HT1080 (cell line): ENCODE results near the gene PRKAG3. TPM values are rescaled to one million over a fixed set of nuclear protein-coding genes. Genes with fewer than 3 reads are reported as not detected.
"Not testable (repeated sequence)": the region's sequence is repeated elsewhere in the genome, so short reads cannot be mapped to it uniquely, and the experiment has no call there.

Experiments used
- DNase-seq: peaks from one replicate; pipeline ENCODE4 v3.0.0-alpha.2; 2015; ENCODE audit warnings: low read depth
- total RNA-seq: library from RNA; depleted of rRNA; stranded (reverse); fragments of >200 nt; shearing (Covaris generic); gene quantifications from 2 replicates; pipeline ENCODE4 v1.2.3, GENCODE V29; 2014

The PRKAG3 gene
- total RNA-seq, 1 experiment from 2014 or later, result not detected

GRCh38 chr2:218863021-218863520, 31.5 kb upstream of the PRKAG3 start:
- no peak for DNase-seq

DNA sequence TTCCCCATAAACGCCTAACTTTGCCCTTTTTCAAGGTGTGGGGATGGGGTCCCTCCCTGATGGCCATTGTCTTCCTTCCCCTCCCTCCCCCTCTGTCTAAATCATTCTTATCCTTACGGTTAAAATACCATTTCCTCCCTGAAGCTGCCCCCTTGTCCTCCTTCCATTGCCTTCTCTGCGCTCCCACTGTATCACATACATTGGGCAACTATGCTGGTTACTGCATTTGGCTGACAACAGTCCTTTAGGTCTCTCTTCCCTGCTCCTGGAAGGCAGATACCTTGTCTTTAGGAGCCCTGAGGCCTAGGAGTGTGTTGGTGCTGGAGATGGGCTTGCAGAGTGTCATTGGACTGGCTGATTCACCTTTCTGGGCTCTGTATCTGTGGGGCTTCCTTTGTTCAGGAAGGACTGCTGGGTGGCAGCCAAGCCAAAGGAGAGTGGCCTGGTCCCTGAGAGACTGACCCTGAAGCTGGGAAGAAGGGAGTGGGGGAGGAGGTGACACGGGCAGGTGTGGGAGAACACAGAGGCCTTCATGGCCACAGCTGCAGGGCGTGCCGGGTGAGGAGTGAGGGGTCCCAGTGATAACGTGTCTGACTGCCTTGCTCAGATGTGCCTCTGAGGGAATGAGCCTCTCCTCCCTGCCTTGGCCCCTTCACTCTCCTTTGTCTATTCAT, 30.2 kb upstream of the PRKAG3 start:
- no peak for DNase-seq

DNA sequence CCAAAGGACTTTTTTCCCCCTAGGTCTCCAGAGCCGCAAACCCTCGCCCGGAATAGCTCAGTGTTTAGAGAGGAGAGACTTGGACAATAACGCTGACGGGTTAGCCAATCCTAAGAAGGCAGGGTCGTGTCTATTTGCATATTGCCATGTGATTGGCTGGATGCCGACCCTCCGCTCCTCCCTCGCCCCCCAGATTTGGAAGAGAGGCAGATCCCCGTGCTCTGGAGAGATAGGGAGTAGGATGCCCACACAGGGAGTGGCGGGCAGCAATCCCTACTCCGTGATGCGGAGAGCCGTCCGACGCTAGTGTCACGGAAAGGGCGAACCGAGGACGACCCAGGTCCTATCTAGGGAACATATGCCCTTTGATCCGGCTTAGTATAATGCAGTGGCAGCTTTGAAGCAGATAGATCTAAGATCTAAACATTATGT, 29.4 kb upstream of the PRKAG3 start:
- DNase-seq, result no peak

DNA sequence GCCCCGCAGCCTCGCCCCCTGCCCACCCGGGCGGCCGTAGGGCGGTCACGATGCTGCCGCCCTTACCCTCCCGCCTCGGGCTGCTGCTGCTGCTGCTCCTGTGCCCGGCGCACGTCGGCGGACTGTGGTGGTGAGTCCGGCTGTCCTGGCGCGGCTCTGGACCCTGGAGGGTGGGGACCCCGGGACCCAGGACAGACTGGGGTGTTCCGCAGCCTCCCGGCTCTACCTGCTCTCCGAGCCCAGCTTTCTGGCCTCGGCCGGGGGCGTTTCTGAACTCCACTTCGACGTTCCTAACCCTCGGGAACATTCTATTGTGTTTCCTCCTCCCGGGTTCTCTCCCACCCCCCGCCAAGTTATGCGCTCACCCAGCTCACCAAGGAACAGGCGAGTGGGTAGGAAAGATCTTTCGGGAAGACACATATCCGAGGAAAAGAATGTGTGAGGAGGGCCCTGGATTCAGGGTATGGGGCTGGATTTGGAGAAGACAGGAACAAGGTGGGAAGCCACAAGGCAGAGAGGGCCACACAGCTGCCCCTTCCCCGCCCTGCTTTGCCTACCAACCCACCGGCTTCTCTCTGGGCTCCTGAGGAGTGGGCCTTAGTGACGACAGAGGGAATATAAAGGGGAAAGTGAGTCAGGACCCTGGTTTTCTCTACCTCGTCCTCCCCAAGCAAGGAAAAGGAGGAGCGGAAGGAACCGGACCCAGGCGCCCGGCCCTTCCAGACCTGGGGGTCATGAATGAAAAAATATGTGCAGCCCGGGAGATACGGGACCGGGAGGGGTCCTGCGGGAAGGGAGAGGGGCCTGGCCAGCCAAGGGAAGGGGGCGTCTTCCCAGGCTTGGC, 28.6 kb upstream of the PRKAG3 start:
- DNase-seq, result no peak

GRCh38 chr2:218859556-218859987, 28.0 kb upstream of the PRKAG3 start, which contains the start of gene WNT6:
Gene WNT6, plus strand, starts transcription at chr2:218859805. Its CDS starts 233 bp downstream, at chr2:218860038.
- no peak for DNase-seq

GRCh38 chr2:218858671-218859555, 27.3 kb upstream of the PRKAG3 start:
- DNase-seq, result no peak

DNA sequence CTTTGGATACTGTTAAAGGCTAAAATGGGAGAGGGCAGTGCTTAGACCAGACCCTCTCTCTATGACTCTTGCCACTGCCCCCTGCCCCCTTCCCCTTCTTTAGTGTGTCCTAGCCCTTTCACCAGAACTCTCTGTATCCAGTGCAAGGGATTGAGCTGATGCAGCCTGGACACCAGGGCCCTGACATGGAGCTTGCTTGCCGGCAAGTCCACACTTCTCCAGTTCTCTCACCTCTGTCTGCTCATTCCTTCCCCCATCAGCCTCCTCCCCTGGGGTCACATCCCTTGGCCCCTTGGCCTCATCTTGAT, 26.5 kb upstream of the PRKAG3 start:
- DNase-seq, result no peak

DNA sequence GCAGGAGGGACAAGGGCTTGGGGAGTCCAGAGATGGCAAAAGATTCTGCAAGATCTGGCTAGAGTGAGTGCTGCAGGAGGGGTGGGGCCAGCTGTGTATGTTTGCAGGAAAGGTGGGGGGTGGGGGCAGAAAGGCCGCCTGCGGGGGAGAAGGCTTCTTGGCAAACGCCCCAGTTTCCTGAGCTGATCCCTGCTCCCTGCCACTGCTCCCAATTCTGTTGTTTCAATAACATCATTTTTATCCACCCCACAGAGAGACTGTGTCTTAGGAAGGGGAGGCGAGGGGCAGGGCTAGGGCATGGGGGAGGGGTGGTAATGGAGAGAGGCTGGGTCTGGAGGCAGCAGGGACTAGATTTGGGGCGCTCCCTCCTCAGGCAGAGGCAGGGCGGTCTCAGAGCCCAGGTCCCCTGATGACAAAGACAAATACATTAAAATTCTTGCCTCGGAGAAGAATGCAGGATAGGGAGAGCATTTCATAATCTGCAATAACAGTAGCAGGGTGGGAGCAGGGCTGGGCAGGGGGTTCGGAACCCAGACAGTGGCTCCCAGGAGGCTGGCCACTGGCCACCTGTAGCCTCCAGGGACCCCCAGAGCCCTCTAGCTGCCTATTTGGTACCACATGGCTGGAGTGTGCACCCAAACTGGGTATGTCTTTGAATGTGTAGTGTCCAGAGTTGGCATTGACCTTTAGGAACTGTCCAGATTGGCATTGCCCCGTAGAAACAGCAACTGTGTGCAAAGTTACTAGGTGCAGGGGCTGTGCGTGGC, 26.0 kb upstream of the PRKAG3 start:
- DNase-seq, result no peak

GRCh38 chr2:218856896-218857243, 25.3 kb upstream of the PRKAG3 start:
- DNase-seq, result no peak

DNA sequence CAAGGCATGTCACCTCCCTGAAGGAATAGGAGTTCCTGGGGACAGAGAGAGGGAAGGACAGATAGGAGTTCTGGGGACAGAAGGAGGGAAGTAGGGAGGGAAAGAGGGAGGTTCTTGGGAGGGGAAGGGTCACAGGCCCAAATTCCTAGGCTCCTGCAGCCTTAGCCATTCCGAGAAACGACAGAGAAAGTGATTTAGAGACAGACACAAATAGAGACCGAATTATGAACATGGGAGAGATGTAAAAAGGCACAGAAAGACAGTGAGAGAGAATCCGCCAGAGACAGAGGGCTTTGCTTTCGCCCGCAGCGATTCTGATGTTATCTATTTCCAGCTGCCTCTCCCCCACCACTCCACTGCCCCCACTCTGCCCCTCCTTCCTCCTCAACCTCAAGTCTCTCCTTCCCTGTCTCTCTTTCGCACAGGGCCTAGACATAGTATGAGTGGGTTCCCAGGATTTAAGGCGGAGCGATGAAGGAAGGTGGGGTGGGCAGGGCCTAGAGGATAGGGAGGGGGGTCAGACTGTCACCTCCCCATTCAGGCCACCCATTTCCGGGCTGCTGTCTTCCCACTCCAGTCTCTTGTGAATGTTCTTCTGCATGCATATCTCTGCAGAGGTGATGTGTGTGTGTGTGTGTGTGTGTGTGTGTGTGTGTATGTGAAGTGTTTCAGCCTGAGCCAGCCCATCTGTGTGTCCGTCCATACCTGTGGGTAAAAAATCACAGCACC, 24.7 kb upstream of the PRKAG3 start:
- no peak for DNase-seq

GRCh38 chr2:218855305-218856166, 23.9 kb upstream of the PRKAG3 start:
- DNase-seq, result no peak

DNA sequence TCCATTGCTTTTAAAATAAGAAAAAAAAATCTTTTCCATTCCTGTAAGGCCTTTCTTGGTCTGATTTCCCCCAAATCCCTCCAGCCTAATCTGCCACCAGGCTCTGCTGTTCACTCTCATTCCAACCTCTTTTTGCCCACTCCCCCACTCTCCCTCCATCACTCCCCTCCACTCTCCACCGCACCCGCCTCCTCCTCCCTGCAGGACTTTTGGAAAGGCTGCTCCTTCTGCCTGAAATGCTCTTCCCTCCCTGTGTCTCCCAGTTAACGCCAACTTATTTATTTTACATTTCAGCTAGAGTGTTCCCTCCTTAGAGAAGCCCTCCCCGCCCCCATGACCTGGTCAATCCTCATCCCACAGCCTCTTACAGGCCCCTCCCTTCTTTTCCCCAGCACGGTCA, 23.3 kb upstream of the PRKAG3 start:
- no peak for DNase-seq

- peak; percentile 62 for DNase-seq
These were observed 22.2 kb upstream of the PRKAG3 start for GRCh38 chr2:218853766-218854165.

- peak; percentile 32 for DNase-seq
These were observed 21.5 kb upstream of the PRKAG3 start for GRCh38 chr2:218852911-218853667.

DNA sequence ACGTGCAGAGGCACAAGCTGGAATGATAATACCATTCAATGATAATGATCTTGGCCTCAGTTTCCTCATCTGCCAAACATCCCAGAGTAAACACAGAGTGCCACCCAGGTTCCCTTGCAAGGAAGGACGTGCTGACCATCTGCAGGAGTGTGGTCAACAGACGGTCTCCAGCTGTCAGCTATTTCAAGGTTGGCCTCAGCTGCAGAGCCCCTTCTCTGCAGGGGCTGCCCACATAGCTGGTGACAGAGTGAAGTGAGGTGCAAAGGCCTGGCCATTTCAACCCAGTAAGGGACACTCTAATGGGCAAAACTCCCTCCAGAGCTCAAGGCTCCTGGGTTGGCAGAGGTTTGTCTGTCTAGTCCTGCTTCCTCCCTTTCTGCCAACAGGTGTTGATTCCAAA, 19.7 kb upstream of the PRKAG3 start:
- no peak for DNase-seq

- no peak for DNase-seq
These were observed 19.2 kb upstream of the PRKAG3 start for GRCh38 chr2:218850796-218851195.

- peak; percentile 80 for DNase-seq
These were observed 18.1 kb upstream of the PRKAG3 start for GRCh38 chr2:218849721-218850120.

DNA sequence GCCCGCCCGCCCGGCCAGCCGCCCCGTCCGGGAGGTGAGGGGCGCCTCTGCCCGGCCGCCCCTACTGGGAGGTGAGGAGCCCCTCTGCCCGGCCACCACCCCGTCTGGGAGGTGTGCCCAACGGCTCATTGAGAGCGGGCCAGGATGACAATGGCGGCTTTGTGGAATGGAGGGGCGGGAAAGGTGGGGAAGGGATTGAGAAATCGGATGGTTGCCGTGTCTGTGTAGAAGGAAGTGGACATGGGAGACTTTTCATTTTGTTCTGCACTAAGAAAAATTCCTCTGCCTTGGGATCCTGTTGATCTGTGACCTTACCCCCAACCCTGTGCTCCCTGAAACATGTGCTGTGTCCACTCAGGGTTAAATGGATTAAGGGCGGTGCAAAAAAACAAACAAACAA, 15.4 kb upstream of the PRKAG3 start:
- DNase-seq, result not testable (repeated sequence)
